Adrenal gland (tissue), 5 donors: ENCODE results near the gene FAIM2.

Experiments used
- CTCF ChIP-seq, 6 experiments: fragments of 450-650 bp in 4 of 6; fragments of 200-600 bp in 2 of 6; sonication (generic) in 1 of 6; IDR thresholded peaks; 1 replicate in 5 of 6; 2 replicates in 1 of 6; pipeline versions ENCODE4 v1.5.1 to v1.8.0; 2016 to 2021; ENCODE audit warnings: antibody characterized with exemption in 6 of 6, mild to moderate bottlenecking in 2 of 6, moderate library complexity in 1 of 6
- POLR2A ChIP-seq, 2 donors: fragments of 450-650 bp; IDR thresholded peaks; one replicate each; pipeline ENCODE4 v1.6.1; 2017; ENCODE audit warnings: antibody characterized with exemption in 2 of 2, mild to moderate bottlenecking in 2 of 2, moderate library complexity in 1 of 2
- donor health status: DM: no; HTN: no; CAD: no.

- TF ChIP-seq CTCF (IDR thresholded peaks at IDR 0.05) (no peak), POLR2A (IDR thresholded peaks at IDR 0.05) (no peak)
Measured at GRCh38 chr12:49946086-49946485, 42.4 kb upstream of the FAIM2 start.
